Lower leg skin (tissue), 4 donors: ENCODE results near the gene MUC3A. TPM values are rescaled to one million over a fixed set of nuclear protein-coding genes. Genes with fewer than 3 reads are reported as not detected.
"Not testable (repeated sequence)": the region's sequence is repeated elsewhere in the genome, so short reads cannot be mapped to it uniquely, and the experiment has no call there.

ENCODE experiments used
- DNase-seq, 2 donors: peaks; one replicate each; pipeline ENCODE4 v3.0.0-alpha.2; 2019; ENCODE audit warnings: low spot score in 2 of 2
- H3K4me3 ChIP-seq: fragments of 200-600 bp; sonication (generic); 2 replicates; pipeline ENCODE4 v1.5.1; 2017; ENCODE audit warnings: mild to moderate bottlenecking, low read depth; ENCODE audit not compliant: poor library complexity, severe bottlenecking
- POLR2A ChIP-seq, 2 donors: fragments of 450-650 bp; IDR thresholded peaks; one replicate each; pipeline ENCODE4 v1.6.1; 2016 to 2017; ENCODE audit warnings: antibody characterized with exemption in 2 of 2, mild to moderate bottlenecking in 1 of 2, moderate library complexity in 1 of 2
- WGBS, 2 donors: methylation state at CpG; one replicate each; pipeline ENCODE4 v1.1.5; 2018; 5-methylcytosine and 5-hydroxymethylcytosine counted together
- intact Hi-C: fragments of 100-400 bp; cut with DNase I; formaldehyde crosslinking; loops from one replicate; pipeline ENCODE4 v1.15.0; 2023; ENCODE audit warnings: low total_unique reads
- total RNA-seq, 4 donors: library from RNA; depleted of rRNA; stranded (reverse); fragments of >200 nt; gene quantifications; one replicate each; pipeline ENCODE4 v1.1.0, GENCODE V29; 2016
- TF ChIP-seq, protein P1 (sequence below), 3 donors: fragments of 450-650 bp; IDR thresholded peaks; one replicate each; pipeline ENCODE4 v1.5.1; 2016; ENCODE audit warnings: antibody characterized with exemption in 3 of 3, mild to moderate bottlenecking in 3 of 3, moderate library complexity in 2 of 3

Gene MUC3A
- total RNA-seq, 4 donors from 2014 or later = 0.03 to 0.67 (median 0.12) TPM; not detected in 1

DNA sequence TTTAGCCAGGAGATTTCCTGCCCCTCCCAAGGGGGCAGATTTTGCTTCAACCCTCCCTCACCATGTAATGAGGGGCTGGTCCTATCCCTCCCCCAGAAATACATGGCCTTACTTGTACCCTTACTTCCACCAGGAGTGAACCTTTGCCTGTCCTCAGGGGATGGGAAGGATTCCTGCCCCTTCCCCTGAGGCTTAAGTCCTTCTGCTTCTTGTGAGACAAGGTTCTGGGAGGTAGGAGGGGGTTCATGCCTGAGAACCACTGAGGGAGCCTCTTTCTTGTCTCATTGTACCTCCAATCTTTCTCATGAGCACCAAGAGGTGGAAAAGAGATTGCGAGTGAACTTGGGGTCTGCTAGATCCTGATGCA is 19.5 kb upstream of the MUC3A start:
- no peak for DNase-seq
- no peak for TF ChIP-seq POLR2A (IDR thresholded peaks at IDR 0.05)
- TF ChIP-seq, protein P1, sequence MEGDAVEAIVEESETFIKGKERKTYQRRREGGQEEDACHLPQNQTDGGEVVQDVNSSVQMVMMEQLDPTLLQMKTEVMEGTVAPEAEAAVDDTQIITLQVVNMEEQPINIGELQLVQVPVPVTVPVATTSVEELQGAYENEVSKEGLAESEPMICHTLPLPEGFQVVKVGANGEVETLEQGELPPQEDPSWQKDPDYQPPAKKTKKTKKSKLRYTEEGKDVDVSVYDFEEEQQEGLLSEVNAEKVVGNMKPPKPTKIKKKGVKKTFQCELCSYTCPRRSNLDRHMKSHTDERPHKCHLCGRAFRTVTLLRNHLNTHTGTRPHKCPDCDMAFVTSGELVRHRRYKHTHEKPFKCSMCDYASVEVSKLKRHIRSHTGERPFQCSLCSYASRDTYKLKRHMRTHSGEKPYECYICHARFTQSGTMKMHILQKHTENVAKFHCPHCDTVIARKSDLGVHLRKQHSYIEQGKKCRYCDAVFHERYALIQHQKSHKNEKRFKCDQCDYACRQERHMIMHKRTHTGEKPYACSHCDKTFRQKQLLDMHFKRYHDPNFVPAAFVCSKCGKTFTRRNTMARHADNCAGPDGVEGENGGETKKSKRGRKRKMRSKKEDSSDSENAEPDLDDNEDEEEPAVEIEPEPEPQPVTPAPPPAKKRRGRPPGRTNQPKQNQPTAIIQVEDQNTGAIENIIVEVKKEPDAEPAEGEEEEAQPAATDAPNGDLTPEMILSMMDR (IDR thresholded peaks at IDR 0.05) = no peak
- intact Hi-C loops = no loop called here
- no peak overlapping the region for H3K4me3 ChIP-seq
- WGBS, 2 donors = 83 to 88% methylated on average over 1 of the region's 1 CpG

DNA sequence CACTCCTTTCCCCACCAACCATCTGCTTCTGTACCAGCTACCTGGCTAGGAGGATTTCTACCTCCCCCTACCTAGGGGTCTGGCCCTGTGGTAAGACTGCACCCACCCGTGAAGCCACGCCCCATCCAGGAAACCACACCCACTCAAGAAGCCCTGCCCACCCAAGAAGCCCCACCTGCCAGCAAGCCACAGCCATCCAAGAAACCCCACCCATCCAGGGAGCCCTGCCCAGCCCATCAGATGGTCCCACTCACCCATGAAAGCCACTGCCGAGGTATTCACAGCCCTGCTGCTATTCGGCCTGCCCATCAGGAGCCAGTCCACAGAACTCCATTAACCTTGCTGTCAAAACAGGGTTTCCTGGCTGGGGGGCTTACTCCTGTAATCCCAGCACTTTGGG is 15.6 kb upstream of the MUC3A start:
- TF ChIP-seq, protein P1 (IDR thresholded peaks at IDR 0.05) = no peak
- TF ChIP-seq POLR2A (IDR thresholded peaks at IDR 0.05) = no peak
- 46 to 67% methylated on average over 4 of the region's 4 CpGs for WGBS, 2 donors
- no peak for DNase-seq
- no peak overlapping the region for H3K4me3 ChIP-seq
- intact Hi-C loops = no loop called here

DNA sequence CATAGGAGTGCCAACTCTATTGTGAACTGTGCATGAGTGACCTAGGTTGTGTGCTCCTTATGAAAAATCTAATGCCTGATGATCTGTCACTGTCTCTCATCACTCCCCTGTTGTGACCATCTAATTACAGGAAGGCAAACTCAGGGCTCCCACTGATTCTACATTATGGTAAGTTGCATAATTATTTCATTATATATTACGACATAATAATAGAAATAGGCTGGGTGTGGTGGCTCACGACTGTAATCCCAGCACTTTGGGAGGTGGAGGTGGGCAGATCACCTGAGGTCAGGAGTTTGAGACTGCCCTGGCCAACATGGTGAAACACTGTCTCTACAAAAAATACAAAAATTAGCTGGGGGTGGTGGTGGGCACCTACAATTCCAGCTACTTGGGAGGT is 14.0 kb upstream of the MUC3A start:
- H3K4me3 ChIP-seq, DNase-seq, intact Hi-C loops: not testable (repeated sequence)
- 52 to 53% methylated on average over 2 of the region's 2 CpGs for WGBS, 2 donors

DNA sequence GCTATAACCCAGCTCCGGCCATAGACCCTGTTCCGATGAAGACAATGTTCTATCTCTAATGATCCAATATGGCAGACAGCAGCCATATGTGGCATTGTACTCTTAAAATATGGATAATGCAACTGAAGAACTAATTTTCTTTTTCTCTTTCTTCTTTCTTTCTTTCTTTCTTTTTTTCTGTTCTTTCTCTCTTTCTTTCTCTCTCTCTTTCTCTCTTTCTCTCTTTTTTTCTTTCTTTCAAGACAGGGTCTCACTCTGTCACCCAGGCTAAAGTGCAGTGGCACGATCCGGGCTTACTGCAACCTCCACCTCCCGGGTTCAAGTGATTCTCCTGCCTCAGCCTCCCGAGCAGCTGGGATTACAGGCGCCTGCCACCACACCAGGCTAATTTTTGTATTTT is 13.2 kb upstream of the MUC3A start:
- WGBS, 2 donors = 89 to 93% methylated on average over 7 of the region's 7 CpGs
- intact Hi-C loops, H3K4me3 ChIP-seq, DNase-seq: not testable (repeated sequence)

DNA sequence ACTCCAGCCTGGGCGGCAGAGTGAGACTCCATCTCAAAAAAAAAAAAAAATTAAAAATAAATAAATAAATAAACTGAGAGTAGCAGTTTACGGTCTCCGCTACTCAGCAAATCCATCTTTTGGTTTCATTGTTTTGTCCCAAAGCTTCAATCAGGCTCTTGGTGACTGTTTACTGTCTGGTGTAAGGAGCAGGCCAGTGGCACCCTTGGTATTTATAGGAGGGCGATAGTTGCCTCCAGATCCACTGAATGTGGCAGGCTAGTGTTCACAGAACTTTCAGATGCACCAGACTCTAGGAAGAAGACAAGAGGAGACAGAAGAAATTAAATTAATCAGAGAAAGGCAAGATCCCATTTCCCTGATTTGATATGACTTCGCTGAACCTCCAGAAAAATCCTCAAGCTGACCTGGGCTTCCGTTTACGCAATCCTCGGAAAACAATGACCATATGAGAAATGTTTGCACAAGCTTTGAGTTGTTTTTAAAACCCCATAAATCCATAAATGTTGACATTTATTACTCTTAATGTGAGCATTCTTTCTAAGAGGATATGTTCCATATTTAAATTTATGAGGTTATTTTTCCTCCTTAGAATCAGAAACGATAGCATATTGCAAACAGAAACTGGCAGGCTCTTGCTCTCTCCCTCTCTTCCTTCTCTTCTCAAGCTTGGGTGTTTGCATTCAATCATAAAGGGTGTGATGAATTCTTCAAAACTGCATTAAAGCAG is 7.1 kb upstream of the MUC3A start:
- DNase-seq = no peak
- H3K4me3 ChIP-seq = no peak overlapping the region
- intact Hi-C loops = no loop called here
- WGBS, 2 donors = 55 to 57% methylated on average over 9 of the region's 9 CpGs
- TF ChIP-seq POLR2A (IDR thresholded peaks at IDR 0.05) = no peak
- TF ChIP-seq, protein P1 (IDR thresholded peaks at IDR 0.05) = no peak

DNA sequence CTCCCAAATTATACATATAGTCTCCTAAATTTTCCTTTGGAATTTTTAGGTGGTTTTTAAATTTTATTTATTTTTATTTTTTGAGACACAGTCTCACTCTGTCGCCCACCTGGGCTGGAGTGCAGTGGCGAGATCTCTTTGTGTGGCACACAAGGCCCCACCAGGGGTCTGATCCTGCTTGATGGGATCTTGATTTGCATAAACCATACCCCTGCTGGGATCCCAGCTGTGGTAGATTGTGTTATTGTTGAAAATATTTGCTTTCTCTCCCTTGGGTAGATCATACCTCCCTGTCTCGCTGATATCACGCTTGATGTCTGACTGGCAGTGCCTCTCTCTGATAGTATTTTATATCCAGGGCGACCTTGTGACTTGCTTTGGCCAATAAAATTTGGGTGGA is 5.6 kb upstream of the MUC3A start:
- no peak for DNase-seq
- H3K4me3 ChIP-seq = no peak overlapping the region
- intact Hi-C loops = no loop called here
- WGBS, 2 donors = 89 to 94% methylated on average over 5 of the region's 5 CpGs
- no peak for TF ChIP-seq POLR2A (IDR thresholded peaks at IDR 0.05)
- TF ChIP-seq, protein P1 (IDR thresholded peaks at IDR 0.05) = no peak

DNA sequence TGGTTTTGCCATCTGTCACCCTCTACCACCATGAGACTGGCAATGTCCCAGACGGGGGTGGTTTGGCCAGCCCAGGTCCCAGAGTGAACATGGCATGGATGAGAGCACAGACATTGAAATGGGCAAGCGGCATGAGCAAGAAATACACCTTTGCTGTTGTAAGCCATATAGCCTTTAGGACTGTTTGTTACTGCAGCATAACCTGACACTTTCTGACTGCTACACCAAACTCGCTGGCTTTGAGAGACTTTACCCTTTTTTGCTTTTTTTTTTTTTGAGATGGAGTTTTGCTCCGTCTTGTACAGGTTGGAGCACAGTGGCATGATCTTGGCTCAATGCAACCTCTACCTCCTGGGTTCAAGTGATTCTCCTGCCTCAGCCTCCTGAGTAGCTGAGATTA is 5.2 kb upstream of the MUC3A start:
- TF ChIP-seq, protein P1 (IDR thresholded peaks at IDR 0.05) = no peak
- no peak for TF ChIP-seq POLR2A (IDR thresholded peaks at IDR 0.05)
- WGBS, 2 donors = 86 to 90% methylated on average over 4 of the region's 4 CpGs
- H3K4me3 ChIP-seq = no peak overlapping the region
- no peak for DNase-seq
- intact Hi-C loops = no loop called here
